ENCODE data around the gene PODXL2. TPM values are rescaled to one million over a fixed set of nuclear protein-coding genes. Genes with fewer than 3 reads are reported as not detected.

The PODXL2 gene
- total RNA-seq, 3 donors from 2014 or later (not counting 1 experiment from before 2014, with no cell fraction given) = 2.2 to 3.5 (median 2.7) TPM

DNA sequence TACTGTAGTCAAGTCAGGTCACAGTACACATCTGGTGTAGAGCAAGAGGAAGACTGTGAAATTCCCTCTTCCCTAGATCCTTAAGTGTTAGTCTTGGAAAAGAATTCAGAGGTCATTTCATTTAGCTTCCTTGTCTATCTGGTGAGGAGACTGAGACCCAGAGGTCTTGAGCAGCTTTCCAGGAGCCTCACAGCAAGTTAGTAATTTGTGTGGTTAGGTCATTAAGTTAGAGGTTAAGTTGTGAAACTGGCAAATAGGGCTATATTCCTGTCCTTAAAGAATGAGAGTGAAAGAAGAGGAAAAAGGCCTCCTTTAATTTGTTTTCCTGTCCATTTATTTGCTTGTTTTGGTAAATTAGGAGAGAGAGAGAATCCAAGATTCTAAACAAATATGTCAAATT, 9.0 kb downstream of the PODXL2 start:
- Histone ChIP-seq H3K27ac (ENCODE audit: low read length) (no peak overlapping the region), H3K4me1 (ENCODE audit: control insufficient read depth, insufficient read depth, low read length) (peaks cover 11% of the 10 kb centered on the region), H3K36me3 (ENCODE audit: control insufficient read depth, insufficient read depth, low read length) (no peaks in the 10 kb centered on the region), H3K4me3 (ENCODE audit: low read length) (no peak overlapping the region), H3K27me3 (ENCODE audit: control insufficient read depth, insufficient read depth, low read length) (no peaks in the 10 kb centered on the region), H3K9me3 (ENCODE audit: control insufficient read depth, insufficient read depth, low read length) (no peaks in the 10 kb centered on the region)
- TF ChIP-seq CTCF (IDR thresholded peaks at IDR 0.05) = no peak
- DNase-seq (no peak), ATAC-seq (no peak)
- intact Hi-C loops (cut with micrococcal nuclease) = no loop called here
- Mint-ChIP-seq H3K4me3 (no peak overlapping the region), H3K9me3 (no peaks in the 10 kb centered on the region), H3K27ac (peak overlapping the region; percentile 39 to 61), H3K36me3 (no peaks in the 10 kb centered on the region), H3K4me1 (peaks cover 18% of the 10 kb centered on the region in 2 donors), H3K27me3 (ENCODE audit: low read depth in 2 of 2) (peaks cover 9 to 12% of the 10 kb centered on the region in 2 donors)

DNA sequence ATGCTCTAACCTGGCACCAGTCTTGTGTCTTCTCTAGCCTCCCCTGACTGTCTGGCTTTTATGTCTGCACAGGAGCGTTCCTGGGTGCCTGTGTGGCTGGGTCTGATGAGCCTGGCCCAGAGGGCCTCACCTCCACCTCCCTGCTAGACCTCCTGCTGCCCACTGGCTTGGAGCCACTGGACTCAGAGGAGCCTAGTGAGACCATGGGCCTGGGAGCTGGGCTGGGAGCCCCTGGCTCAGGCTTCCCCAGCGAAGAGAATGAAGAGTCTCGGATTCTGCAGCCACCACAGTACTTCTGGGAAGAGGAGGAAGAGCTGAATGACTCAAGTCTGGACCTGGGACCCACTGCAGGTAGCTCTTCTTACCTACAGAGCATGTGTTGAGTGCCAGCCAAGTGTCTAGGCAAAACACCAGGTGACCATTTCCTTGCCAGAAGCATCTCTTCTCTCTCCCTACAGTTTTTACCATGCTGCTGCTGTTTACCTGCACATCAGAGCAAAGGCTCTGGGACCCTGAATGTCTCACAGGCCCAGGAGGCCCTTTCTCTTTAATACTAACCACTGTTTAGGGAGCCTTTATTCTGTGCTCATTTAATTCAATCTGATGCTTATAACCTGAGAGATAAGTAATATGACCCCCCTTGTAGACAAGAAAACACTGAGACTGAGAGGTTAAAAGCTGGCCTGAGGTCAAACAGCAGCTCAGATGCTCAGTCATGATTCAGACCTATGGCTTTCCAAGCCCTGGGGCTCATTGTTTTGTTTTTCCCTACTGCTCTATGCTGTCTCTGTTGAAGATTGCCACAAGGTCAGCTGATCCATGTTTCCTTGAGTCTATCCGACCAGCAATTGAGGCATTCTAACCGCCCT, 10.4 kb downstream of the PODXL2 start:
- no peaks in the 10 kb centered on the region for H3K36me3 Mint-ChIP-seq
- peaks cover 18% of the 10 kb centered on the region in 2 donors for H3K4me1 Mint-ChIP-seq
- H3K4me3 Mint-ChIP-seq = no peak overlapping the region
- peaks cover 3 to 7% of the 10 kb centered on the region in 2 donors for H3K27me3 Mint-ChIP-seq (ENCODE audit: low read depth in 2 of 2)
- no peak for TF ChIP-seq CTCF (IDR thresholded peaks at IDR 0.05)
- peaks cover 11% of the 10 kb centered on the region for H3K4me1 ChIP-seq (ENCODE audit: control insufficient read depth, insufficient read depth, low read length)
- H3K9me3 Mint-ChIP-seq = no peaks in the 10 kb centered on the region
- intact Hi-C loops (cut with micrococcal nuclease) = no loop called here
- no peak overlapping the region for H3K27ac ChIP-seq (ENCODE audit: low read length)
- no peak overlapping the region for H3K27ac Mint-ChIP-seq
- 96% methylated on average over 5 of the region's 5 CpGs for WGBS (ENCODE audit: insufficient coverage)
- no peaks in the 10 kb centered on the region for H3K27me3 ChIP-seq (ENCODE audit: control insufficient read depth, insufficient read depth, low read length)
- H3K36me3 ChIP-seq (ENCODE audit: control insufficient read depth, insufficient read depth, low read length) = no peaks in the 10 kb centered on the region
- no peak for DNase-seq
- ATAC-seq = no peak
- no peaks in the 10 kb centered on the region for H3K9me3 ChIP-seq (ENCODE audit: control insufficient read depth, insufficient read depth, low read length)
- H3K4me3 ChIP-seq (ENCODE audit: low read length) = no peak overlapping the region

DNA sequence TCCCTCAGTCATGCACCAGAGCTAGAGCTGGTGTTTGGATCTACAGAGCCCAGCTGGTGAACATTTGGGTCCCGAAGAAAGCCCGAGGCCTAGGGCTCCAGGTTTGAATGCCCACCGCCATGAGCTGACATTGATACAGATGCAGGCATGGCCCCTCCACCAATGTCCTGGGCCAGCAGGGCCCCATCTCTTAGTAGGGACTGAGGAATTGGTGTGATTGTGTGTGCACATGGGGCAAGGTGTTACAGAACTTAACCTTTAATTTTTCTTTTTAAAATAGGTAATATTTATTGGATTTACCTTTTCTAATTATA, 11.0 kb downstream of the PODXL2 start:
- Mint-ChIP-seq H3K36me3 (no peaks in the 10 kb centered on the region), H3K4me3 (no peak overlapping the region), H3K4me1 (peaks cover 18% of the 10 kb centered on the region in 2 donors), H3K27me3 (ENCODE audit: low read depth in 2 of 2) (peaks cover 1 to 7% of the 10 kb centered on the region in 2 donors), H3K27ac (no peak overlapping the region), H3K9me3 (no peaks in the 10 kb centered on the region)
- Histone ChIP-seq H3K4me3 (ENCODE audit: low read length) (no peak overlapping the region), H3K27me3 (ENCODE audit: control insufficient read depth, insufficient read depth, low read length) (no peaks in the 10 kb centered on the region), H3K9me3 (ENCODE audit: control insufficient read depth, insufficient read depth, low read length) (no peaks in the 10 kb centered on the region), H3K4me1 (ENCODE audit: control insufficient read depth, insufficient read depth, low read length) (peaks cover 11% of the 10 kb centered on the region), H3K36me3 (ENCODE audit: control insufficient read depth, insufficient read depth, low read length) (no peaks in the 10 kb centered on the region), H3K27ac (ENCODE audit: low read length) (no peak overlapping the region)
- no peak for TF ChIP-seq CTCF (IDR thresholded peaks at IDR 0.05)
- ATAC-seq (no peak), DNase-seq (no peak)
- intact Hi-C loops (cut with micrococcal nuclease) = no loop called here
- WGBS (ENCODE audit: insufficient coverage) = 100% methylated on average over 3 of the region's 3 CpGs
